ENCODE data around the gene CRY2.

CRY2 gene

DNA sequence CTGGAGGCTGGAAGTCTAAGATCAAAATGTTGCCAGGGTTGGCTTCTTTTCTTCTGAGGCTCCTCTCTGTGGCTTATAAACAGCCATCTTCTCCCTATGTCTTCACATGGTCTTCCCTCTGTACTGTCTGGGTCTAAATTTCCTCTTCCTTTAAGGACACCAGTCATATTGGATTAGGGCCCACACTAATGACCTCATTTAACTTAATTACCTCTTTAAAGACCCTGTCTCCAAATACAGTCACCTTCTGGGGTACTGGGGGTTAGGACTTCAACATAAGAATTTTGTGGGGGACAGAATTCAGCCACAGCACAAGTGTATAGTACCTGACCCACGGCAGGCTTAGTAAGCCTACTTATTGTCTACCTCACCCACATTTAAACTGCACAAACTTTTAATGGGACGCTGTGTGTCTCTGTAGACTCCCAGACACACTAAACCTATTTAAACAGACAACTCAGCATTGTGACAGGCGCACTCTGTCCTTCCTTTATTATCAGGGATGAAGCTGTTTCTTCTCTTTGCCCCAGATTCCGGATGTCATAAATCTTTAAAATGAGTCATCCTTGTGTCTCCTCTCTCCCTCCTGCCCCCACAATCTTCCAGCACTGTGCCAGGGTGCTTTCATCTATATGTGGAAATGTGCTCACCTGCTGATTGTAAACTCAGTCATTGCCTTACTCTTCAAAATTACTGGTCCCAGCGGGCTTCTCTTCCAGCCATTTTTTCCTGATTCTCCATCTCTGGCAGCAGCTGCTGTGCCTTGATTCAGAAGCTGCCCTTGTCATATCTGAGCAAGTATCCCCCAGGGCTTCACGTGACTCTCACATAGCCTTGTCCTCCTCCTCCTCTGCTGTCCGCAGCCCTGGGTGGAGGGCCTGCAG lies 32.8 kb downstream of the CRY2 start:
- no peak for DNase-seq

DNA sequence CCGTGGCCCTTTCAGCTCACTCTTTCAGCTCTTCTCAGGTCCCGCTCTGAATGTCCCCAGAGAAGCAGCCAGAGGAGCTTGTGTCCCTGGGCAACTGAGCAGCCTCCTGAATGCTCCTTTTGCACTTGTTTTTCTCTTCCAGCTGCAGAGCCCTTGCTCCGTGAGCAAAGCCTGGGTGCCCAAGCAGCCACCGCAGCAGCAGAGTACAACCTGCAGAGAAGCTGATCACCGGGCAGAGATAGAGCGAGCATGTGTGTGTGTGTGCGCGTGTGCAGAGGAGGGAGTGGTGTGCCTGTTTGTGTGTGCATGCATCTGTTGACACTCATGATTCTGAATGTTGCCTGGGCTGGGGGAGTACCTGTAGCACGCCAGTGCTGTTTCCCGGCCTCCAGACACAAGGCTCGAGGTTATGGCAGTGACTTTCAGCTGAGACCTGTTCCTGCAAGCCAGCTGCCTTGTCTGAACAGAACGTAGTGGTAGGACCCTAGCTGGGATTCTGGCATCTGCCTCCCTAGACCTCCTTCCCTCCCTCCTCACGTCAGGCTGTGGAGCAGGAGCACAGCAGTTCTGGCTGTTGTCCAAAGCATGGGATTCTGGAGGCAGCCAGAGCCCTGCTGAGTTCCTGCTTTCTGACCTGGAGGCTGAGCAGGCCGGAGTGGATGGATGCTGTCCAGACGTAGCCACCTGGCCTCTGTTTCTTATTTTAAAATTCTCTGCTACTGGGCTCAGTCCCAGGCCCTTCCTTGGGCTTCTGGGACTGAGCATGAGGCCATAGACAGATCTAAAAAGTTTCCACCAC lies 33.7 kb downstream of the CRY2 start:
- no peak for DNase-seq

DNA sequence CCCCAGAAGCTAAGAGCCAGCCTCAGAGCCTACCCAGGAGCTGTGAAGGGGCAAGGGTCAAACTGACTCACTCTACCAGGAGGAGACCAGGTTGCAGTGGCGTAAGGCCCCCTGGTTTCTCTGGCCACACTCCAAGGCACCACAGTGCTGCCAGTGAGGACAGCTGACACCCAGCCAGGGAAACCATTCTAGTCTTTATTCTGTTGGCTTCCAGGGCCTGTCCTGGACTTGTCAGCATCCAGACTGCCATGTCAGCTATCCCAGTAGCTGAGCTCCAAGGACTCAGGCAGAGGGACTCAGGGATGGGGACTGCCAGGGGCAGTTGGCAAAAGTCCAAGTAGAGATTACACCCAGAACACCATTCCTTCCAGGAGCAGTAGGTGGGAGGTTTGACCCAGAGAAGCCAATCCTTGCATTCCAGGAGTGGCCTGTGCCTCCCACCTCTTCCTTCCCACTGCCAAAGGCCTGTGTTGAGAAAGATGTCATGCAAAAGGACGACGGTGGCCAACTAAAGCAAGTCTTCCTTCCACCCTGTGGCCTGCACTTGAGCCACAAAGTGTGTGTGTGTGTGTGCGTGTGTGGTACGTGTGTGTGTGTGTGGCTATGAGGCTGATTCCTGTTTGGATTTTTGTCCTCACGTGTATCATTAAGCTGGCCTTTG lies 34.6 kb downstream of the CRY2 start:
- no peak for DNase-seq

DNA sequence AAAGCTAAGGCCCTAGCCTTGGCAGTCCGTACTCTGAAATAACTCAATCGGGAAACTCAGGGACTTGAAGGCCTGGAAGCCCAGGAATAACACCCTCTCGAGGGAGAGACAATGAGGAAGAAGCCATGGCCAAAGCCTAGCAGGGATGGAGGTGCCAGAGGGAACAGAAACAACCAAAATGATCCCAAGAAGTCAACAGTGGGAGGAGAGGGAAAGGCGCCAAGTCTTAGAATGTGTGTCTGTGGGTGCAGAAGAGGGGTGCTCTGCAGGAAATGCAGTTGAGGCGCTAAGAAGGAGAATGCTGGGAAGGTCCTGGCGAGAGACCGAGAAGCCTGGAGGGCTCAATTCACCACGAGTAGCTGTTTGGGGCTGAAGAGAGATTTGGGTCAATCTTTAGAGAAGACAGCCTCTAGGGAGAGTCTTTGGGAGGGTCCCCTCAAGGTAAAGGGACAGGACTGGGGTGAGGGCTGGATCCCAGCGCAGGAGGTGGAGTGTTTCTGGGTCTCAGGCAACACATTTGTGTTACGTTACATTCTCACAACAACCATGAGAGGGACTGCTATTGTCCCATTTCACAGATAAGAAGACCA lies 37.4 kb downstream of the CRY2 start:
- DNase-seq = no peak

DNA sequence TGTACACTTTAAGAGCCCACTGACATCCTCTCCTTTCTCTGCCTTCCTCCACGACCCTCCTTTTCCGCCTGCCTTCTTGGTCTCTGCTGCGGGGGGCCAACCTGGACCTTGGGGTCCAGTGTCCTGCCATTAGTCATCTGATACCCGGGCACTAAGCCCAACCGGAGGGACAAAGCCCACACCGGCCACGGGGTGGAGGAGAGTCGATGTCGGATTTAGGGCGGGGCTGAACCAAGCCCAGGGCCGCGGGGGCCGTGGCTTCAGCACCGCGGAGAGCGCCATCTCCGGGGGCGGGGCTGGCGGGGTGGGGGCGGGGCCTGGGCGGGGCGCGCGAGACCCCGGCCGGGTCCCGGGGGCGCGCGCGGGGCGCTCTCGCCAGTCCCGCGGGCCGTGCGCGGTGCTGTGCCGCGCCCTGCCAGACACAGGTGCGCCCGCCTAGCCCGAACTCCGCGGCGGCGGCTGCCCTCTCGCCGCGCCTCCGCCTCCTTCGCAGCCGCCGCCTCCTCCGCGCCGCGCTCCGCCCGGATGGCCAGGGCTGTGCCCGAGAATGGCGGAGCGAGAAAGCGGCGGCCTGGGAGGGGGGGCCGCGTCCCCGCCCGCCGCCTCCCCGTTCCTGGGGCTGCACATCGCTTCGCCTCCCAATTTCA lies 38.1 kb downstream of the CRY2 start, which contains the start of gene MAPK8IP1:
MAPK8IP1 (plus strand) TSS at position 378 of the 647 bp plus-strand sequence; CDS start at position 548, 170 bp downstream.
- DNase-seq = peak in 1 of 2 donors; percentile 58

DNA sequence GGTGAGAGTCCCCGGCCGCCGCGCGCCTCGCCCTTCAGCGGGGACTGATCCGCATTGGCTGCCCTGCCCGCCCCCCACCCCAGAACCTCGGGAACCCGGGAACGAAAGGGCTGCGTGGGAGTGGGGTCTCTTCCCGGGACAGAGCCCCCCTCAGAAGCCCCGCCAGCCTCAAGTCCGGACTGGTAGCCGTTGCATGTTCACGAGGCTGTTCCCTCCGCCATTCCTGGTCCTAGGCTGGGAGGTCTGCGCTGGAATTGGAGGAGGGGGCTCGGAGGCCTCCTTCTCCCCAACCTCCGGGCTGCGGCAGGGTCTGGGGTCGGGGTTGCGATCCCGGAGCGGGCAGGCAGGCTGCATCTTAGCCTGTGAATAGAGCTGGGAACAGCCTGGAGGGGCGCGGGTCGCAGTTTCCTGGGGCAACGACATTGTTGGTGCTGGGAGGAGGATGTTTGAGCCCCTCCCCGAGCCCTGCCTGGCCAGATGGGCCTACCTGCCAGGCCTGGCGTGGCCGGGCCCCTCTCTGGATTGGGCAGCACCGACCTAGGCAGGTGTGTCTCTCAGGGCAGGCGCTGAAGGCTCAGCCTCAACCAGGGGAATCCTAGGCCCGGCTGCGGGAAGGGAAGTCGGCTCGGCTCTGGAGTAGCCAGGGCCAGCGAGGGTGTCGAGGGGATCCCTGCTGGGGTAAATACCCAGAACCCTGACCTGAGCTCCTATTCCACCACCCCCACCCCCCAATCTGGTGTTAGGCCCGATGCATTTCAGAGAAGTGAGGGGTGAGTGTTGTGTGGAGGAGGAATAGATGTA lies 38.8 kb downstream of the CRY2 start:
- no peak for DNase-seq

DNA sequence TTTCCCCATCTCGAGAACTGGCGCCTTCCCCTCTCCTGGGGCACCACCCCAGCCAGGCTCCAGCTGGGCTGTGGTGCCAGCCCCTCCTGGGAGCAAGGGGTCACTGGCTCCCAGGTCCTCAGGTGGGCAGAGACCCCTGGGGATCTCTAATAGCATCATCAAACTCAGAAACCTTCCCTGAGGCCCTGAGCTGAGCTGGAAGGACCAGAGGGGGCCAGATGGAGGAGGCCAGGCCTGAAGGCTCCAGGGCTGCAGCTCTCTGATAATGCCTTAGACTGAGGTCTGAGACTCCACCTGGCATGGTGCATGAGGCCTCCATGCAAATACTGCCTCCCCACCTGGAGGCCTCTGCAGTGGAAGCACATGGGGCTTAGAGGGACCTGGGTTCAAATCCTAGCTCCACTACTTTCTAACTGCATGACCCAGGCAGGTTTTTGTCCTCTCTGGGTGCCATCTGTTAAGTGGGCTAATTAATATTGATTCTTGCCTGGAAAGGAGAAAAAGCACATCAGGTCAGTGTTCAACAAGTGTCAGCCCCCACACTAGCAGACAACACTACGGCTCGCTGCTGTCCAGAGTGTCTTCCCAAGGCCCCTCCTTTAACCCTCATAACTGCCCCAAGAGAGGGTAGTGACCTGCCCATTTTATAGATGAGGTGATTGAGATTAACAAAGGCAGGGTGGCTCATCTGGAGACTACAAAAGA lies 39.7 kb downstream of the CRY2 start:
- DNase-seq = no peak

DNA sequence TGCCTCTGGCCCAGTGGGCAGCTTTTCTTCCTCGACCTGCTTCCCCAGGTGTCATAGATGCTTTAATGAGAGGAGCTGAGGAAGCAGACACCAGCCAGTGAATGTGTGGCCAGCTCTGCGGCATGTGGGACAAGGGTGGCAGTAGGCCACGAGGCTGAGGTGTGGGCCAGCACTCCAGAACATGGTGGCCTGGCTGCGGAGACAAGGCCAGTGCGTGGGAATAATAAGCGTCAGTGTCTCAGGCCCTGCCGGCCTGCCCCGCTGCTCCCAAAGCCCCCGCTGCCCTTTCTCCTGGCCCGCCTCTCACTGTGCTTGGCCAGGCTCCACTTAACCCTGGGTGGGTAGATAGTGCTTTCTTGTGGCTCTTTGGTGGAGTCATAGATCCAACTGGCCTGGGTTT lies 40.3 kb downstream of the CRY2 start:
- no peak for DNase-seq

DNA sequence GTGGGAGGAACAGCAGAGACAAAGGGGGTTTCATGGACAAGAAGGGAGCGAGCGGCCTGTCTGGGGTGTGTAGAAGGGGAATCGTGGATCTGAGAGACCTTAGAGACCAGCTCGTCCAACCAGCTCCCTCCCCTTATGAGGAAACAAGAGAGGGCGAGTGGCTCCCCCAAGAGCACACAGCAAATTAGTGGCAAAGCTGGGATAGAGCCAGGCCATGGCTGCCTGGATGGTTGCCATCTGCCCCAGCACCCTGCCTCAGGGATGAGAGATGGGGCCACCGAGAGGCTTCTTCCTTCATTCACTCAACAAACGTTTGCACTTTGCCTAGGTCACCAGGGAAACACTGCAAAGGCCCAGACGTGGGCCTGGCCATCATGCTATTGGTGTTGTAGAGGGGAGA lies 42.3 kb downstream of the CRY2 start:
- DNase-seq = no peak

DNA sequence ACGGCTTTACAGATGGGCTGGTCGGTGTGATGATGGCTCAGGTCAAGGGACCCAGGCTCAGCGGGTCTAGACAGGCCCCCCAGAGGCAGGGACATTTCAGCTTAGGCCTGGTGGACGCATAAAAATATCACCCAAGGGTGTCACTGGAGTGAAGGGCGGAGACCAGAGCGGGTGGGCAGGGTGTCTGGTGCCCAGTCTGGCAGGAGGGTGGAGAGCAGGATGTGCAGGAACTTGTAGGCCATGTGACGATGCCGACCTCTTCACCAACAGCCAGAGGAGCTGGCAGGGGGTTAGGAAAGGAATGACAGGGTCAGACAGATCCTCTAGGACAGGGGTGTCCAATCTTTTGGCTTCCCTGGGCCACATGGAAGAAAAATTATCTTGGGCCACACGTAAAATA lies 42.7 kb downstream of the CRY2 start:
- DNase-seq = no peak

DNA sequence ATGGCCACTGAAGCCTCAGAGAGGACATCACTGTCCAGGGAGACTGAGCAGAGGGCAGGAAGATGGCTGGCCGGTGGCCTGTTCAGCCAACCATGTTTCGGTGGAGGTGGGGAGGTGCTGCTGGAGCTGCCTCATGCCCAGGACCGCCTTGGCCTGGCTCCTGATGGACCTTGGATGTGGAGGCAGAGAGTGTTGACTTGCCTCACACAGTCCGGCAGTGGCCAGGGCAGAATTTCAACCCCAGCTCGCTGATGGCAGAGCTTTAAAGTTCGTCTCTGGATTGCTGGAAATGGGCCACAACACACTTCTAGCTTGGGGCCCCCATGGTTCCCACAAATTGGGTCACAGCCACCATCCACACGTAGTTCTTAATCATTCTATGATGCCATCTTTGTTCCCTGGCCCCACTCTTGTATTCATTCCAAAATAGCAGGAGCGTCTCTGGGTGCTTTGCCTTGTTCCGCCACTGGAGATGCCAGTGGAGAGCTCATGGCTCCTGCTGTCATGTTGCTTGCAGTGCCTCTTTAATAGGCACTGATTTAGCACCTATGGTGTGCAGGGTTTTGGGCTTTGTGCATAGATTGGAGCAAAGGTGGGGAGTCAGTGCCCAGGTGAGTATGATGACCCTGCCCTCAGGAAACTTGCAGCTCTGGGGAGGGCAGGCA lies 43.7 kb downstream of the CRY2 start:
- no peak for DNase-seq

DNA sequence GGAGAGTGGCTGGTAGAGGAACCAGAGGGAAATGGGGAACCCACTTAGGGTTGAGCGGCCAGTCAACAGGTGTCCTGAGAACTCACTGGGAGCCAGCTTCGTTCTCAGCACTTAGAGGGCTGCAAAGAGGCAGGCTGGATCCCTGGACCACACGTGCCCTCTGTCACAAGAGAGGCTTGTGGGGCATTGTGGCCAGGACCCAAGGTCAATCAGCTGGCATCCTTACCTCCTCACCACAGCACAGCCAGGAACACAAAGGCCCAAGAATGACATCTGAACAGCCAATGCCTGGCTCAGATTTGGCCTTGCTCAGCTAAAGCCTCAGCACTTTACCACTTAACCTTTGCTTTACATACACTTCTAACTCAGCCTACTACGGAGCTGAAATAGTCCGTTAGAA lies 45.6 kb downstream of the CRY2 start:
- no peak for DNase-seq

DNA sequence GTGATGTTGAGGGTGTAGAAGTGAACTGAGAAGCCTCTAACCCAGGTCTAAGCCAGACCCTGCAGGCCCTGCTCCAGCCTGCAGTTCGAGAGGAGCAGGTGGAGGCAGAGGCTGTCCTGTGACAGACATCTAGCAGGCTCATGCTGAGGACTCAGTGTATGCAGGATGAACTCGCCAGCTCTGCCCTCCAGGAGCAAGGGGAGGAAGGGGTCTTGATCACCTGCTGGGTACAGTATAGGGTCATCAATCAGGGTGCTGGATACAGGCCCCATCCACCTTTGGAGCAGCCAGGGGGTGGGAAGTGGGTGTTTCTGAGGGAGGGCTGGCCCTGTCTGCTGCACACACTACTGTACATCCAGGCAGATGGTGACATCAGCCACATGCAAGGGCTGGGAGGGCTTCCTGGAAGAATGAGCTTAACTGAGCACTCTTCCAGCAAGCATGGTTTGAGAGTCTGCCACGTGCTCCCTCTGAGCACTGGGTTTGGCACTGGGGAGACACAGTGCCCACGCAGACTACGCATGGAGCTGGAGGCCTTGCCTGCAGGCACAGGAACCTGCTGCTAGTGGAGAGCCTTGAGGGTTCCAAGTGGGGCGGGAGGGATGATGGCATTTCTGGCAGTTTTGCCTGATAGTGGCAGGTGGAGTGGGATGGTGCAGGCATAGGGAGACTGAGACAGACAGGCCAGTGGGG lies 47.4 kb downstream of the CRY2 start:
- no peak for DNase-seq

DNA sequence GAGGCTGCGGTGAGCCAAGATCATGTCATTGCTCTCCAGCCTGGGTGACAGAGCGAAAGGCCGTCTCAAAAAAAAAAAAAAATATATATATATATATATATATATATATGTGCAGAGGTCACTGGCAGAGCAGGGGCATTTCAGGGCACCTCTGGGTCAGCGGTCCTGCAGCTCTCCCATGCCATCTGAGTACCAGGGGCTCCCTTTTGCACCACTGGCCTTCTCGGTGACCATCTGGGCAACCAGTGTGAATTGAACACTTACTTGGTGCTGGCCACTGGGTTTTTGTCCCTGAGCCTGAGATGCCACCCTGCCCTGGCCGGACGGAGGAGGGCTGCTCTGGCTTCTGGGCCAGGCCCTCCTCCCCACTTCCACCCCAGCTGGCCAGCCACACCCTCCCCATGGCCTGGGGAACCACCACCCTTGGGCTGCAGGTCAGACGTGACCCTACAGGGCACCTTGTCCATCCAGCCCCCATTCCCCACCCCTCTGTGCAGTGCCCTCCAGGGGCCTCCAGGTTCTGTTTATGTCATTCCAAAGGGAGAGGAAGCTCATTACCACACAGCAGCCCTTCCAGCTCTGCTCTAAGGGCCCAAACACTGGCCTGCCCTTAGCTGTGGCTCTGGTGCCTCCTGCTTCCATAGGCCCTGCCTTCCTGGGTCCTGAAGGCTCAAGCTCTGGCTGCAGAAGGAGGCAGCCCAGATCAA lies 48.4 kb downstream of the CRY2 start:
- DNase-seq = no peak

DNA sequence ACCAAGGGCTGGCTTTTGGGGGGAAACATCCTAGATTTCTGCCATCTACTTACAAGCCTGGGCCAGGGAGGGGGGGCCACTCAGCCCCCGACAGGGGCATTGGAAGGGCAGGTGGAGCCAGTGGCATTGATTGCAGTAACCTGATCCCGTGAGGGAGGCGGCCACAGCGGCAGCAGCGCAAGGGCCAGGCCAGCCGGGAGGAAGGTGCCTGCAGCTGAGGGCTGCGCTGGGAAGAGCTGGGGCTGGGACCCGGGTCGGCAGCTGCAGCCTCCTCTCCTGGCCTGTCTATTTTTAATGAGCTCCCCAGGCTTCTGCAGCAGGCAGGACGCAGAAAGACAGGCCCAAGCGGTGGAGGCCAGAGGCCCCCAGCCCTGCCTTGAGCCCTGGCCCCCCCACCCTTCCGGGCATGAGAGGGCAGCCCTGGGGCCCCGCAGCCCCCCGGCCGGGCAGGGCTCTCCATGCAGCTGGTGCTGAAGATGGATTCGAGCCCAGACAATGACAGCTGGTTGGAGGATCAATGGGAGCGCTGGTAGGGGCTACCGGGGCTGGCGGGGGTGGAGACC lies 49.2 kb downstream of the CRY2 start:
- DNase-seq = no peak

DNA sequence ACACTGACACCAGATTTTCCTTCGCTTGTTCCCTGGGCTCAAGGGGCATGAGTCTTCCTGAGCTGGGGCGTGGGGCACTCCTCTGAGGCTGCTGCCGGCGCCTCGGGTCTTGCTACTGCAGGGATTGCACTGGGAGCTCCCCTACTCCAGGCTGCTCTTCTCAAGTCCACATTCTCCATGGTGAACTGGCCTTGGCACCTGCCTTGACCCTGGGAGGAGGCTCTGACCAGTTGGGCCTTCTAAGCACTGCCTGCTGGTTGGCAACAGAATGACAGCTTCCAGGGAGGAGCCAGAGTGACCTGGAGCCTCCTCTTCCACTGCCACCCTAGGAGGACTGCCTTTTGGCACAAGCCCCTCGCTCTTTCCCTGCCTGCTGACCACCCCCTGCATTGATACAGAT lies 50.3 kb downstream of the CRY2 start:
- DNase-seq = no peak

DNA sequence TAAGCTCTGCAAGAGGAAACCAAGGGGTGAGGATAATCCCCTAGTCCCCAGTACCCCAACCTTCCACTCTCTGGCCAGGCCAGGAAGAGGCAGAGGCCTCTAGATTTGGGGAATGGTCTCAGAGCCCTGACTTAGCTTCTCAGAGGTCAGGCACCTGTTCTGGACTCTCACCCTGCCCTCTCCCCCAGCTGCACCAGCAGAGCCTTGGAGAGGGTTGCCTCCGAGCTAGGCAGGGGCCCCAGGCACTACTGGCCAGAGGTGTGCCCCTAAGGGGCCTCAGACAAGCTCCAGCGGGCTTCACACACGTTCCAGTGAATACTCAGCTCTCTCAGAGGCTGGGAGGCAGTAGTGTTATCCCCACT lies 51.8 kb downstream of the CRY2 start:
- no peak for DNase-seq

DNA sequence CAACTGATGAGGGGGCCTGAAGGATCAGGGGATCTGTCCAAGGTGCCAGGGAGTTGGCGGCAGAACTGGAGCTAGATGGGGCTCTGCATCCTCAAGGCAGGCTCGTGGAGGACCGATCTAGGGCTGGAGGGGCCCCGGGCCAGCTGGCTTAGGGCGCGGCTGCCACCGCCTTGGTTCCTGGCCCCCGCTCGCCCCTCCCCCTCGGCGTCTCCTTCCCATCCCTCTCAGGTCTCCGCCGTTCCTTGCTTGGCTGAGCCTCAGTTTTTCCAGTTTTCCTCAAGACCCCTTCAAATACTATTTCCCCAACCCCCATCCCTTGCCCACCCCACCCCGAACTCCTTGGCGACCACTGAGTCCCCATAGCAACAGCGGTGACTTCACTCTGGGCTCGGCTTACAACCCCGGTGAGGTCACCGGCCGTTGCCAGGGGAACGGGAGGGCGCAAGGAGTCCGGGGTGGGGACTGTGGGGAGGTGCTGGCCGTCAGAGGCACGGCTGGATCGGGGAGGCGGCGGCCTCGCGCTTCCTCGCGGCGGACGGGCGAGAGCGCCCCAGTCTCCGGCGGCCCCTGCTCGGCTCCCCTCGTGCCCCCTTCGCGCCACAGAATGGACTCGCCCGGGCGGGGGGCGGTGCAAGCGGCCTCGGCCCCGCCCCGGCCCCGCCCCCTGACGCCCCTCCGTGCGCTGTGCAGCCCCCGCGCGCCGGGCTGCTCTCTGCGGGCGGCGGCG lies 52.3 kb downstream of the CRY2 start:
- peak; percentile 47 to 56 for DNase-seq

All from inflammatory macrophage treated with lipopolysaccharide for 1 hour (primary cell).